PC-9 (cell line): Measurements from ENCODE around the gene IL20RA. TPM values are rescaled to one million over a fixed set of nuclear protein-coding genes. Genes with fewer than 3 reads are reported as not detected.
A peak's percentile ranks its signal among the peaks of the same experiment; 100 is the strongest.

ENCODE experiments used
- BruUV-seq: library from RNA; stranded (reverse); fragments of 400-500 nt; replicated peaks from 2 replicates; lab custom pipeline; 2021; lab: Mats Ljungman, UMichigan
- CTCF ChIA-PET: fragments of 300-600 bp; sonication (Branson Sonifier 250); formaldehyde crosslinking; loops from one replicate; lab custom pipeline; 2022; ENCODE audit warnings: antibody characterized with exemption; lab: Charles Lee
- POLR2A ChIA-PET: fragments of 300-600 bp; sonication (Branson Sonifier 250); formaldehyde crosslinking; loops from one replicate; lab custom pipeline; 2022; ENCODE audit warnings: antibody characterized with exemption; ENCODE audit not compliant: unreplicated experiment; lab: Charles Lee
- DNase-seq, 2 experiments: peaks; one replicate each; pipeline versions ENCODE4 v3.0.0 to v3.0.0-alpha.2; 2015 to 2022; ENCODE audit warnings: mixed read lengths in 1 of 2
- H2AFZ ChIP-seq: fragments of 200-600 bp; sonication (generic); 2 replicates; pipeline ENCODE4 v1.8.1; 2017; ENCODE audit warnings: antibody characterized with exemption
- H3F3A ChIP-seq: fragments of 200-600 bp; sonication (generic); 2 replicates; pipeline ENCODE4 v1.8.1; 2017; ENCODE audit warnings: antibody characterized with exemption, mild to moderate bottlenecking, low read depth; ENCODE audit not compliant: insufficient read depth
- H3K27ac ChIP-seq: fragments of 200-600 bp; sonication (generic); 2 replicates; pipeline ENCODE4 v1.6.1; 2016; ENCODE audit warnings: mixed run types
- H3K27me3 ChIP-seq: fragments of 200-600 bp; sonication (generic); 2 replicates; pipeline ENCODE4 v1.6.1; 2016; ENCODE audit warnings: low read depth, mixed run types; ENCODE audit not compliant: insufficient read depth
- H3K36me3 ChIP-seq: fragments of 200-600 bp; sonication (generic); 2 replicates; pipeline ENCODE4 v1.6.1; 2016; ENCODE audit warnings: low read depth, mixed run types
- H3K4me1 ChIP-seq: fragments of 200-600 bp; sonication (generic); replicated peaks from 2 replicates; pipeline ENCODE4 v1.6.1; 2016; ENCODE audit warnings: mixed run types; ENCODE audit not compliant: insufficient read depth
- H3K4me2 ChIP-seq: fragments of 200-600 bp; sonication (generic); 2 replicates; pipeline ENCODE4 v1.6.1; 2017; ENCODE audit warnings: mixed run types
- H3K4me3 ChIP-seq: fragments of 200-600 bp; sonication (generic); 2 replicates; pipeline ENCODE4 v1.6.1; 2016; ENCODE audit warnings: mixed run types
- H3K79me2 ChIP-seq: fragments of 200-600 bp; sonication (generic); 2 replicates; pipeline ENCODE4 v1.6.1; 2017; ENCODE audit warnings: low read depth, mixed run types
- H3K9me2 ChIP-seq: fragments of 200-600 bp; sonication (generic); 2 replicates; pipeline ENCODE4 v1.8.1; 2017; ENCODE audit warnings: mild to moderate bottlenecking; ENCODE audit not compliant: insufficient read depth
- H3K9me3 ChIP-seq: fragments of 200-600 bp; sonication (generic); 2 replicates; pipeline ENCODE4 v1.8.1; 2016; ENCODE audit warnings: low read depth; ENCODE audit not compliant: insufficient read depth
- H4K20me1 ChIP-seq: fragments of 200-600 bp; sonication (generic); 2 replicates; pipeline ENCODE4 v1.8.1; 2017; ENCODE audit not compliant: insufficient read depth
- CTCF ChIP-seq: fragments of 200-600 bp; sonication (generic); conservative IDR thresholded peaks from 2 replicates; pipeline ENCODE4 v1.6.1; 2017; ENCODE audit warnings: mixed run types, antibody characterized with exemption, mild to moderate bottlenecking, moderate library complexity
- EZH2 ChIP-seq: fragments of 200-600 bp; sonication (generic); IDR thresholded peaks from 2 replicates; pipeline ENCODE4 v1.8.0; 2017; ENCODE audit warnings: antibody characterized with exemption, low read depth
- intact Hi-C: fragments of 100-400 bp; cut with micrococcal nuclease; formaldehyde crosslinking; loops from one replicate; pipeline ENCODE4 v1.10.0; 2022; ENCODE audit not compliant: unreplicated experiment
- total RNA-seq: library from RNA; stranded (reverse); gene quantifications from 2 replicates; pipeline ENCODE4 v1.2.3, GENCODE V29; 2021

IL20RA gene
- total RNA-seq, 1 experiment from 2014 or later: 2.5 TPM

- H4K20me1 ChIP-seq: no peaks in the 10 kb centered on the region
- peaks cover 38% of the 10 kb centered on the region for H3K4me1 ChIP-seq
- no peak for TF ChIP-seq EZH2
- no peak for TF ChIP-seq CTCF
- H3K27ac ChIP-seq: peak overlapping the region; percentile 75
- no peak for DNase-seq
- peaks cover 13% of the 10 kb centered on the region for H3K9me3 ChIP-seq
- H3K4me2 ChIP-seq: peak overlapping the region; percentile 56
- H3K4me3 ChIP-seq: peak overlapping the region; percentile 0; the same call in 1 of the 2 replicates
- ChIA-PET CTCF (interaction anchor here (0.6 kb wide), 1 partner anchor 390 kb away, joined by 3 read pairs; no protein-coding TSS in a partner anchor), POLR2A (interaction anchor here (0.6 kb wide), 1 partner anchor 52 kb away, joined by 4 read pairs; no protein-coding TSS in a partner anchor)
- H3K27me3 ChIP-seq: no peaks in the 10 kb centered on the region
- H3K9me2 ChIP-seq: no peaks in the 10 kb centered on the region; the same call in 1 of the 2 replicates
- H2AFZ ChIP-seq: no peak overlapping the region
- BruUV-seq: TSS peak; percentile 55
- H3K79me2 ChIP-seq: no peaks in the 10 kb centered on the region
- intact Hi-C loops: loop anchor here (1.0 kb wide), 1 partner anchor 24 kb away; no protein-coding TSS in a partner anchor
- peaks cover 33% of the 10 kb centered on the region for H3K36me3 ChIP-seq
- H3F3A ChIP-seq: peaks cover 39% of the 10 kb centered on the region
Observed at GRCh38 chr6:137001977-137002302, 42.8 kb downstream of the IL20RA start.

- Histone ChIP-seq H3F3A (peaks cover 39% of the 10 kb centered on the region), H3K4me2 (peak overlapping the region; percentile 56), H3K4me3 (0 out of 2 replicates have a peak overlapping the region, but pooled peaks have one; percentile 0), H4K20me1 (no peaks in the 10 kb centered on the region), H3K36me3 (peaks cover 30% of the 10 kb centered on the region), H3K4me1 (peaks cover 38% of the 10 kb centered on the region), H3K27me3 (no peaks in the 10 kb centered on the region), H3K9me3 (peaks cover 13% of the 10 kb centered on the region), H3K79me2 (no peaks in the 10 kb centered on the region), H3K9me2 (no peaks in the 10 kb centered on the region; the same call in 1 of the 2 replicates), H3K27ac (peak overlapping the region; percentile 75), H2AFZ (no peak overlapping the region)
- TF ChIP-seq CTCF (no peak), EZH2 (no peak)
- DNase-seq: peak; percentile 22 to 76
- ChIA-PET CTCF (interaction anchor here (0.6 kb wide), 1 partner anchor 390 kb away, joined by 3 read pairs; no protein-coding TSS in a partner anchor), POLR2A (interaction anchor here (0.6 kb wide), 1 partner anchor 53 kb away, joined by 4 read pairs; no protein-coding TSS in a partner anchor)
- TSS peak; percentile 73 for BruUV-seq
- intact Hi-C loops: loop anchor here (1.0 kb wide), 1 partner anchor 25 kb away; no protein-coding TSS in a partner anchor
Observed at GRCh38 chr6:137001299-137001976, 43.3 kb downstream of the IL20RA start.

- peaks cover 30% of the 10 kb centered on the region for H3K36me3 ChIP-seq
- intact Hi-C loops: loop anchor here (1.0 kb wide), 1 partner anchor 25 kb away; no protein-coding TSS in a partner anchor
- H4K20me1 ChIP-seq: no peaks in the 10 kb centered on the region
- ChIA-PET CTCF (interaction anchor here (0.6 kb wide), 1 partner anchor 1017 kb away, joined by 9 read pairs; no protein-coding TSS in a partner anchor), POLR2A (no interaction called here)
- peaks cover 40% of the 10 kb centered on the region for H3F3A ChIP-seq
- peak overlapping the region; percentile 75 for H3K27ac ChIP-seq
- peak in 1 of 2 experiments; percentile 70 for DNase-seq
- H3K4me3 ChIP-seq: no peak overlapping the region
- no peaks in the 10 kb centered on the region; the same call in 1 of the 2 replicates for H3K9me2 ChIP-seq
- peaks cover 40% of the 10 kb centered on the region for H3K4me1 ChIP-seq
- H3K27me3 ChIP-seq: no peaks in the 10 kb centered on the region
- no peaks in the 10 kb centered on the region for H3K79me2 ChIP-seq
- H3K4me2 ChIP-seq: peak overlapping the region; percentile 56
- BruUV-seq: no TSS peak
- peaks cover 13% of the 10 kb centered on the region for H3K9me3 ChIP-seq
- TF ChIP-seq EZH2: no peak
- no peak for TF ChIP-seq CTCF
- H2AFZ ChIP-seq: no peak overlapping the region
Observed at GRCh38 chr6:137000825-137001224, 43.9 kb downstream of the IL20RA start.
